C4-2B (cell line): ENCODE measurements around the gene ACVRL1.

ENCODE experiments used
- CTCF ChIP-seq: fragments of 450-650 bp; conservative IDR thresholded peaks from 2 replicates; pipeline ENCODE4 v1.5.1; 2017; ENCODE audit warnings: mild to moderate bottlenecking
- ZFX ChIP-seq: fragments of 450-650 bp; IDR thresholded peaks from 2 replicates; pipeline ENCODE4 v1.6.1; 2017

- TF ChIP-seq CTCF: no peak
- no peak for TF ChIP-seq ZFX
Observed at GRCh38 chr12:51874486-51874885, 32.8 kb upstream of the ACVRL1 start.
